GM23338 (cell line): ENCODE data around the gene MBD5. TPM values are rescaled to one million over a fixed set of nuclear protein-coding genes. Genes with fewer than 3 reads are reported as not detected.

Source experiments
- ATAC-seq: fragments of 200-7000 bp; cut with Tn5 transposase; 3 replicates; pipeline ENCODE4 v1.9.1; 2020
- DNase-seq: peaks from one replicate; pipeline ENCODE4 v3.0.0-alpha.2; 2015; ENCODE audit warnings: low spot score
- H2AFZ ChIP-seq: fragments of 200-600 bp; sonication (generic); 2 replicates; pipeline ENCODE4 v1.8.0; 2016; ENCODE audit warnings: antibody characterized with exemption, mild to moderate bottlenecking, moderate library complexity
- H3F3A ChIP-seq: fragments of 200-600 bp; sonication (generic); replicated peaks from 2 replicates; pipeline ENCODE4 v1.8.0; 2017; ENCODE audit warnings: antibody characterized with exemption, mixed run types, low read depth
- H3K27ac ChIP-seq: fragments of 200-600 bp; sonication (generic); 2 replicates; pipeline ENCODE4 v1.6.1; 2016; ENCODE audit warnings: low read depth
- H3K27me3 ChIP-seq: fragments of 200-600 bp; sonication (generic); 2 replicates; pipeline ENCODE4 v1.8.0; 2016; ENCODE audit warnings: mild to moderate bottlenecking, mixed run types, moderate library complexity; ENCODE audit not compliant: insufficient read depth
- H3K36me3 ChIP-seq: fragments of 200-600 bp; sonication (generic); 2 replicates; pipeline ENCODE4 v1.8.0; 2016; ENCODE audit warnings: mild to moderate bottlenecking; ENCODE audit not compliant: insufficient read depth
- H3K4me1 ChIP-seq: fragments of 200-600 bp; sonication (generic); 2 replicates; pipeline ENCODE4 v1.8.0; 2016; ENCODE audit warnings: mild to moderate bottlenecking, moderate library complexity; ENCODE audit not compliant: insufficient read depth
- H3K4me2 ChIP-seq: fragments of 200-600 bp; sonication (generic); 2 replicates; pipeline ENCODE4 v1.7.1; 2017; ENCODE audit warnings: mixed run types
- H3K4me3 ChIP-seq: fragments of 200-600 bp; sonication (generic); 2 replicates; pipeline ENCODE4 v1.6.1; 2016; ENCODE audit warnings: mixed run types
- H3K79me2 ChIP-seq: fragments of 200-600 bp; sonication (generic); replicated peaks from 2 replicates; pipeline ENCODE4 v1.8.0; 2017; ENCODE audit warnings: mild to moderate bottlenecking; ENCODE audit not compliant: insufficient read depth
- H3K9me2 ChIP-seq: fragments of 200-600 bp; sonication (generic); 2 replicates; pipeline ENCODE4 v1.8.0; 2017; ENCODE audit not compliant: insufficient read depth
- H4K20me1 ChIP-seq: fragments of 200-600 bp; sonication (generic); replicated peaks from 2 replicates; pipeline ENCODE4 v1.8.0; 2017; ENCODE audit warnings: mild to moderate bottlenecking; ENCODE audit not compliant: insufficient read depth
- H3K27ac Mint-ChIP-seq: 2 replicates; pipeline ENCODE4 v1.8.0; 2020; ENCODE audit warnings: inconsistent platforms, mild to moderate bottlenecking, moderate library complexity, mixed read lengths
- H3K27me3 Mint-ChIP-seq: 3 replicates; pipeline ENCODE4 v1.8.0; 2022; ENCODE audit warnings: low read depth, mild to moderate bottlenecking, moderate library complexity, mixed read lengths, inconsistent platforms; ENCODE audit not compliant: insufficient read depth, poor library complexity
- H3K36me3 Mint-ChIP-seq: 3 replicates; pipeline ENCODE4 v1.8.0; 2021; ENCODE audit warnings: low read depth, mild to moderate bottlenecking, inconsistent platforms, moderate library complexity, mixed read lengths
- H3K4me1 Mint-ChIP-seq: 3 replicates; pipeline ENCODE4 v1.8.0; 2020; ENCODE audit warnings: mild to moderate bottlenecking, inconsistent platforms, mixed read lengths
- H3K4me3 Mint-ChIP-seq: 3 replicates; pipeline ENCODE4 v1.8.0; 2021; ENCODE audit warnings: moderate library complexity, mild to moderate bottlenecking, inconsistent platforms, mixed read lengths
- H3K9me3 Mint-ChIP-seq: 3 replicates; pipeline ENCODE4 v1.8.0; 2020; ENCODE audit warnings: moderate library complexity, mild to moderate bottlenecking, inconsistent platforms, mixed read lengths
- ZNF331 ChIP-seq: fragments of 250-450 bp; sonication (Bioruptor Pico); IDR thresholded peaks from 2 replicates; pipeline ENCODE4 v1.5.0; 2020; ENCODE audit warnings: low read depth, mild to moderate bottlenecking, moderate library complexity
- polyA plus RNA-seq: library from polyadenylated mRNA; unstranded; fragments of >200 nt; fragmentation: Nextera tagmentation; extraction: Ambion mirVana; gene quantifications from 2 replicates; pipeline ENCODE4 v1.2.1, GENCODE V29; 2016
- total RNA-seq: library from RNA; depleted of rRNA; stranded (reverse); fragments of >200 nt; shearing (Covaris generic); gene quantifications from 2 replicates; pipeline ENCODE4 v1.2.3, GENCODE V29; 2014
- TF ChIP-seq, protein P1 (sequence below): fragments of 250-450 bp; sonication (Bioruptor Pico); IDR thresholded peaks from 2 replicates; pipeline ENCODE4 v1.5.0; 2020; ENCODE audit warnings: mild to moderate bottlenecking, moderate library complexity
- TF ChIP-seq, protein P2 (sequence below): IDR thresholded peaks from one replicate; pipeline ENCODE4 v1.6.1; 2018; ENCODE audit warnings: antibody characterized with exemption; ENCODE audit not compliant: unreplicated experiment
- TF ChIP-seq, protein P3 (sequence below): IDR thresholded peaks from 2 replicates; pipeline ENCODE4 v1.6.1; 2016; ENCODE audit warnings: antibody characterized with exemption

Gene MBD5
- total and polyA plus RNA-seq, 2 experiments from 2014 or later, result 16.2 to 23.1 TPM

DNA sequence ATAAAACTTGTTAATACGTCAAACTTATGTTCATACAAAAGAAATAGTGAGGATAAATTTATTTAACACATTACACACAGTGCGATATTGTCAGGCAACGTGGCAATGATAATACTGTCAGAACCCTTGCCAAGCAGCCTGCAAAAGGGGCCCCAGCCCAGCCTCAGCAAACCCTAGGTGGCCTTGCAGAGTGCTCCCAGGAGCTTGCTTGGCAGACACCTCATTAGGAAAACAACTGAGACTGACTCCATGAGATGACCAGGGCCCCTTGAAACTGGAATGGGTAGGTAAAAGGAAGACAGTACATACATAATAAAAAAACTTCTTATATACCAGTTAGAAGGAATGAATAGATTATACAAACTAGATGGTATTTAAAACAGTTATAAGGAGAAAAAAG lies 487.1 kb downstream of the MBD5 start (continued):
- TF ChIP-seq, protein P1, sequence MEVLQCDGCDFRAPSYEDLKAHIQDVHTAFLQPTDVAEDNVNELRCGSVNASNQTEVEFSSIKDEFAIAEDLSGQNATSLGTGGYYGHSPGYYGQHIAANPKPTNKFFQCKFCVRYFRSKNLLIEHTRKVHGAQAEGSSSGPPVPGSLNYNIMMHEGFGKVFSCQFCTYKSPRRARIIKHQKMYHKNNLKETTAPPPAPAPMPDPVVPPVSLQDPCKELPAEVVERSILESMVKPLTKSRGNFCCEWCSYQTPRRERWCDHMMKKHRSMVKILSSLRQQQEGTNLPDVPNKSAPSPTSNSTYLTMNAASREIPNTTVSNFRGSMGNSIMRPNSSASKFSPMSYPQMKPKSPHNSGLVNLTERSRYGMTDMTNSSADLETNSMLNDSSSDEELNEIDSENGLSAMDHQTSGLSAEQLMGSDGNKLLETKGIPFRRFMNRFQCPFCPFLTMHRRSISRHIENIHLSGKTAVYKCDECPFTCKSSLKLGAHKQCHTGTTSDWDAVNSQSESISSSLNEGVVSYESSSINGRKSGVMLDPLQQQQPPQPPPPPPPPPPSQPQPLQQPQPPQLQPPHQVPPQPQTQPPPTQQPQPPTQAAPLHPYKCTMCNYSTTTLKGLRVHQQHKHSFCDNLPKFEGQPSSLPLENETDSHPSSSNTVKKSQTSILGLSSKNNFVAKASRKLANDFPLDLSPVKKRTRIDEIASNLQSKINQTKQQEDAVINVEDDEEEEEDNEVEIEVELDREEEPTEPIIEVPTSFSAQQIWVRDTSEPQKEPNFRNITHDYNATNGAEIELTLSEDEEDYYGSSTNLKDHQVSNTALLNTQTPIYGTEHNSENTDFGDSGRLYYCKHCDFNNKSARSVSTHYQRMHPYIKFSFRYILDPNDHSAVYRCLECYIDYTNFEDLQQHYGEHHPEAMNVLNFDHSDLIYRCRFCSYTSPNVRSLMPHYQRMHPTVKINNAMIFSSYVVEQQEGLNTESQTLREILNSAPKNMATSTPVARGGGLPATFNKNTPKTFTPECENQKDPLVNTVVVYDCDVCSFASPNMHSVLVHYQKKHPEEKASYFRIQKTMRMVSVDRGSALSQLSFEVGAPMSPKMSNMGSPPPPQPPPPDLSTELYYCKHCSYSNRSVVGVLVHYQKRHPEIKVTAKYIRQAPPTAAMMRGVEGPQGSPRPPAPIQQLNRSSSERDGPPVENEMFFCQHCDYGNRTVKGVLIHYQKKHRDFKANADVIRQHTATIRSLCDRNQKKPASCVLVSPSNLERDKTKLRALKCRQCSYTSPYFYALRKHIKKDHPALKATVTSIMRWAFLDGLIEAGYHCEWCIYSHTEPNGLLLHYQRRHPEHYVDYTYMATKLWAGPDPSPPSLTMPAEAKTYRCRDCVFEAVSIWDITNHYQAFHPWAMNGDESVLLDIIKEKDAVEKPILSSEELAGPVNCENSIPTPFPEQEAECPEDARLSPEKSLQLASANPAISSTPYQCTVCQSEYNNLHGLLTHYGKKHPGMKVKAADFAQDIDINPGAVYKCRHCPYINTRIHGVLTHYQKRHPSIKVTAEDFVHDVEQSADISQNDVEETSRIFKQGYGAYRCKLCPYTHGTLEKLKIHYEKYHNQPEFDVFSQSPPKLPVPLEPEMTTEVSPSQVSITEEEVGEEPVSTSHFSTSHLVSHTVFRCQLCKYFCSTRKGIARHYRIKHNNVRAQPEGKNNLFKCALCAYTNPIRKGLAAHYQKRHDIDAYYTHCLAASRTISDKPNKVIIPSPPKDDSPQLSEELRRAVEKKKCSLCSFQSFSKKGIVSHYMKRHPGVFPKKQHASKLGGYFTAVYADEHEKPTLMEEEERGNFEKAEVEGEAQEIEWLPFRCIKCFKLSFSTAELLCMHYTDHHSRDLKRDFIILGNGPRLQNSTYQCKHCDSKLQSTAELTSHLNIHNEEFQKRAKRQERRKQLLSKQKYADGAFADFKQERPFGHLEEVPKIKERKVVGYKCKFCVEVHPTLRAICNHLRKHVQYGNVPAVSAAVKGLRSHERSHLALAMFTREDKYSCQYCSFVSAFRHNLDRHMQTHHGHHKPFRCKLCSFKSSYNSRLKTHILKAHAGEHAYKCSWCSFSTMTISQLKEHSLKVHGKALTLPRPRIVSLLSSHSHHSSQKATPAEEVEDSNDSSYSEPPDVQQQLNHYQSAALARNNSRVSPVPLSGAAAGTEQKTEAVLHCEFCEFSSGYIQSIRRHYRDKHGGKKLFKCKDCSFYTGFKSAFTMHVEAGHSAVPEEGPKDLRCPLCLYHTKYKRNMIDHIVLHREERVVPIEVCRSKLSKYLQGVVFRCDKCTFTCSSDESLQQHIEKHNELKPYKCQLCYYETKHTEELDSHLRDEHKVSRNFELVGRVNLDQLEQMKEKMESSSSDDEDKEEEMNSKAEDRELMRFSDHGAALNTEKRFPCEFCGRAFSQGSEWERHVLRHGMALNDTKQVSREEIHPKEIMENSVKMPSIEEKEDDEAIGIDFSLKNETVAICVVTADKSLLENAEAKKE (CRISPR knock-in tag), result no peak; the same call in 1 of the 2 replicates
- TF ChIP-seq, protein P2, sequence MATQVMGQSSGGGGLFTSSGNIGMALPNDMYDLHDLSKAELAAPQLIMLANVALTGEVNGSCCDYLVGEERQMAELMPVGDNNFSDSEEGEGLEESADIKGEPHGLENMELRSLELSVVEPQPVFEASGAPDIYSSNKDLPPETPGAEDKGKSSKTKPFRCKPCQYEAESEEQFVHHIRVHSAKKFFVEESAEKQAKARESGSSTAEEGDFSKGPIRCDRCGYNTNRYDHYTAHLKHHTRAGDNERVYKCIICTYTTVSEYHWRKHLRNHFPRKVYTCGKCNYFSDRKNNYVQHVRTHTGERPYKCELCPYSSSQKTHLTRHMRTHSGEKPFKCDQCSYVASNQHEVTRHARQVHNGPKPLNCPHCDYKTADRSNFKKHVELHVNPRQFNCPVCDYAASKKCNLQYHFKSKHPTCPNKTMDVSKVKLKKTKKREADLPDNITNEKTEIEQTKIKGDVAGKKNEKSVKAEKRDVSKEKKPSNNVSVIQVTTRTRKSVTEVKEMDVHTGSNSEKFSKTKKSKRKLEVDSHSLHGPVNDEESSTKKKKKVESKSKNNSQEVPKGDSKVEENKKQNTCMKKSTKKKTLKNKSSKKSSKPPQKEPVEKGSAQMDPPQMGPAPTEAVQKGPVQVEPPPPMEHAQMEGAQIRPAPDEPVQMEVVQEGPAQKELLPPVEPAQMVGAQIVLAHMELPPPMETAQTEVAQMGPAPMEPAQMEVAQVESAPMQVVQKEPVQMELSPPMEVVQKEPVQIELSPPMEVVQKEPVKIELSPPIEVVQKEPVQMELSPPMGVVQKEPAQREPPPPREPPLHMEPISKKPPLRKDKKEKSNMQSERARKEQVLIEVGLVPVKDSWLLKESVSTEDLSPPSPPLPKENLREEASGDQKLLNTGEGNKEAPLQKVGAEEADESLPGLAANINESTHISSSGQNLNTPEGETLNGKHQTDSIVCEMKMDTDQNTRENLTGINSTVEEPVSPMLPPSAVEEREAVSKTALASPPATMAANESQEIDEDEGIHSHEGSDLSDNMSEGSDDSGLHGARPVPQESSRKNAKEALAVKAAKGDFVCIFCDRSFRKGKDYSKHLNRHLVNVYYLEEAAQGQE, result no peak

DNA sequence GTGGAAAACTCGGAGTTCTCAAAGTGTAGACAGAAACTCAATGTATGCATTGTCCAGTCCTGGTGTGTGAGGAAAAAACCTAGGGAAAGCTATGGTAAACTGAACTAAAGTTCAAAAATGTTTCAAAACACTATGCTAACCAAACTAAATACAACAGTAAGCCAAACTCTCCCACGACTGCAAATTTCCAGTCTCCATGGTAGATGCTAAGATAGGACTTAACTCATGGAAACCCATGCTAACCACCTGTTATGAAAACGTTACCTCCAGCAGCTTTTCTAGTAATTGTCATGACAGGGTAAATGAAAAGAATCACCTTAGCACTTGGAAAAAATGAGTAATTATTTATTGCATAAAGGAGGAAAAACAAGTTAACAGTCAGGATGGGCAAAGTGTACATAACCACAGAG lies 488.0 kb downstream of the MBD5 start:
- Mint-ChIP-seq H3K4me3 (0 out of 3 replicates have a peak overlapping the region, but pooled peaks have one; percentile 7), H3K27ac (no peak overlapping the region), H3K9me3 (no peaks in the 10 kb centered on the region), H3K4me1 (peaks cover 10% of the 10 kb centered on the region), H3K27me3 (no peaks in the 10 kb centered on the region), H3K36me3 (no peaks in the 10 kb centered on the region)
- DNase-seq (no peak), ATAC-seq (no peak)
- H3K4me3 ChIP-seq, result no peak overlapping the region
- H4K20me1 ChIP-seq, result no peaks in the 10 kb centered on the region
- H3K79me2 ChIP-seq, result no peaks in the 10 kb centered on the region
- no peak overlapping the region for H2AFZ ChIP-seq
- peaks cover 4% of the 10 kb centered on the region; the same call in 1 of the 2 replicates for H3K4me1 ChIP-seq
- H3K27ac ChIP-seq, result no peak overlapping the region
- no peaks in the 10 kb centered on the region; the same call in 1 of the 2 replicates for H3K36me3 ChIP-seq
- no peaks in the 10 kb centered on the region for H3K27me3 ChIP-seq
- no peaks in the 10 kb centered on the region for H3F3A ChIP-seq
- no peaks in the 10 kb centered on the region for H3K9me2 ChIP-seq
- H3K4me2 ChIP-seq, result no peak overlapping the region
- TF ChIP-seq, protein P1 (CRISPR knock-in tag), result no peak
- TF ChIP-seq ZNF331 (CRISPR knock-in tag), result no peak
- TF ChIP-seq, protein P3, sequence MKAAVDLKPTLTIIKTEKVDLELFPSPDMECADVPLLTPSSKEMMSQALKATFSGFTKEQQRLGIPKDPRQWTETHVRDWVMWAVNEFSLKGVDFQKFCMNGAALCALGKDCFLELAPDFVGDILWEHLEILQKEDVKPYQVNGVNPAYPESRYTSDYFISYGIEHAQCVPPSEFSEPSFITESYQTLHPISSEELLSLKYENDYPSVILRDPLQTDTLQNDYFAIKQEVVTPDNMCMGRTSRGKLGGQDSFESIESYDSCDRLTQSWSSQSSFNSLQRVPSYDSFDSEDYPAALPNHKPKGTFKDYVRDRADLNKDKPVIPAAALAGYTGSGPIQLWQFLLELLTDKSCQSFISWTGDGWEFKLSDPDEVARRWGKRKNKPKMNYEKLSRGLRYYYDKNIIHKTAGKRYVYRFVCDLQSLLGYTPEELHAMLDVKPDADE, result no peak
